Gastroesophageal sphincter (tissue), 4 donors: Measurements from ENCODE around the gene EGFLAM. TPM values are rescaled to one million over a fixed set of nuclear protein-coding genes. Genes with fewer than 3 reads are reported as not detected.

Experiments used
- ATAC-seq: fragments of 150-250 bp; one replicate; pipeline ENCODE4 v1.9.1; 2016; ENCODE audit warnings: mild to moderate bottlenecking, moderate library complexity
- H3K27ac ChIP-seq, 4 donors: fragments of 200-600 bp; sonication (generic) in 3 of 4; 1 replicate in 3 of 4; 2 replicates in 1 of 4; pipeline ENCODE4 v1.5.1; 2016 to 2019
- H3K27me3 ChIP-seq: fragments of 200-600 bp; sonication (generic); one replicate; pipeline ENCODE4 v1.5.1; 2019
- H3K36me3 ChIP-seq, 2 donors: fragments of 200-600 bp; sonication (generic); one replicate each; pipeline ENCODE4 v1.5.1; 2019; ENCODE audit warnings: control low read depth in 1 of 2
- H3K4me1 ChIP-seq, 3 donors: fragments of 200-600 bp; sonication (generic); 1 replicate in 2 of 3; 2 replicates in 1 of 3; pipeline ENCODE4 v1.5.1; 2016 to 2019; ENCODE audit warnings: control low read depth in 2 of 3
- H3K4me3 ChIP-seq, 2 donors: fragments of 200-600 bp; sonication (generic); one replicate each; pipeline ENCODE4 v1.5.1; 2019; ENCODE audit warnings: mild to moderate bottlenecking in 1 of 2, moderate library complexity in 1 of 2
- H3K9me3 ChIP-seq, 3 donors: fragments of 200-600 bp; sonication (generic); one replicate each; pipeline ENCODE4 v1.5.1; 2017 to 2019; ENCODE audit warnings: control low read depth in 2 of 3
- CTCF ChIP-seq, 4 experiments: fragments of 200-600 bp in 2 of 4; fragments of 450-650 bp in 2 of 4; sonication (generic) in 1 of 4; IDR thresholded peaks; one replicate each; pipeline ENCODE4 v1.5.1; 2017 to 2019; ENCODE audit warnings: antibody characterized with exemption in 4 of 4, mild to moderate bottlenecking in 2 of 4, moderate library complexity in 2 of 4
- EP300 ChIP-seq: sonication (generic); formaldehyde crosslinking; IDR thresholded peaks from one replicate; pipeline ENCODE4 v1.6.1; 2017; ENCODE audit warnings: antibody characterized with exemption, mild to moderate bottlenecking
- POLR2A ChIP-seq, 2 donors: fragments of 450-650 bp; IDR thresholded peaks; one replicate each; pipeline ENCODE4 v1.6.1; 2017; ENCODE audit warnings: antibody characterized with exemption in 2 of 2, mild to moderate bottlenecking in 2 of 2, moderate library complexity in 1 of 2
- POLR2AphosphoS5 ChIP-seq: sonication (generic); formaldehyde crosslinking; IDR thresholded peaks from one replicate; pipeline ENCODE4 v1.6.1; 2017; ENCODE audit warnings: antibody characterized with exemption
- WGBS, 2 donors: methylation state at CpG; one replicate each; pipeline ENCODE4 v1.1.5; 2018; ENCODE audit warnings: low coverage in 1 of 2; 5-methylcytosine and 5-hydroxymethylcytosine counted together
- small RNA-seq, 4 donors: library from RNA; depleted of rRNA; stranded (forward); fragments of <200 nt; gene quantifications; one replicate each; pipeline ENCODE3, GENCODE V24; 2016
- total RNA-seq, 4 donors: library from RNA; depleted of rRNA; stranded (reverse); fragments of >200 nt; gene quantifications; one replicate each; pipeline ENCODE4 v1.1.0, GENCODE V29; 2016

EGFLAM gene
- total RNA-seq, 4 donors from 2014 or later: 4.8 to 8.3 (median 7.7) TPM

GRCh38 chr5:38500573-38501260 lies 242.4 kb downstream of the EGFLAM start:
- Histone ChIP-seq H3K36me3 (peaks cover 0 to 81% of the 10 kb centered on the region in 2 donors), H3K27ac (no peak overlapping the region), H3K4me1 (no peaks in the 10 kb centered on the region), H3K9me3 (no peaks in the 10 kb centered on the region), H3K27me3 (no peaks in the 10 kb centered on the region), H3K4me3 (no peak overlapping the region)
- WGBS, 2 donors: 90 to 96% methylated on average over 1 to 4 of the region's 4 CpGs
- TF ChIP-seq POLR2AphosphoS5 (no peak), CTCF (IDR thresholded peaks at IDR 0.05) (no peak), POLR2A (IDR thresholded peaks at IDR 0.05) (no peak), EP300 (no peak)
- no peak for ATAC-seq

GRCh38 chr5:38506302-38506701 lies 247.9 kb downstream of the EGFLAM start:
- H3K27ac ChIP-seq: no peak overlapping the region
- TF ChIP-seq POLR2AphosphoS5 (no peak), CTCF (IDR thresholded peaks at IDR 0.05) (no peak), EP300 (no peak), POLR2A (IDR thresholded peaks at IDR 0.05) (no peak)
- no peak for ATAC-seq
- H3K36me3 ChIP-seq: peaks cover 0 to 69% of the 10 kb centered on the region in 2 donors
- H3K4me1 ChIP-seq: no peaks in the 10 kb centered on the region
- no peak overlapping the region for H3K4me3 ChIP-seq
- no peaks in the 10 kb centered on the region for H3K9me3 ChIP-seq
- WGBS, 2 donors: 85 to 90% methylated on average over 3 of the region's 3 CpGs
- no peaks in the 10 kb centered on the region for H3K27me3 ChIP-seq

- ATAC-seq: no peak
- WGBS, 2 donors: 49 to 65% methylated on average over 4 to 5 of the region's 5 CpGs
- H3K4me3 ChIP-seq: no peak overlapping the region
- H3K4me1 ChIP-seq: no peaks in the 10 kb centered on the region
- H3K27me3 ChIP-seq: no peaks in the 10 kb centered on the region
- TF ChIP-seq CTCF (IDR thresholded peaks at IDR 0.05) (no peak), POLR2AphosphoS5 (no peak), EP300 (no peak), POLR2A (IDR thresholded peaks at IDR 0.05) (no peak)
- peaks cover 0 to 57% of the 10 kb centered on the region in 2 donors for H3K36me3 ChIP-seq
- H3K9me3 ChIP-seq: no peaks in the 10 kb centered on the region
- no peak overlapping the region for H3K27ac ChIP-seq
Observed at GRCh38 chr5:38509185-38509584, 250.8 kb downstream of the EGFLAM start.

Small RNA genes within 50 kb of the gene (small RNA-seq; reads per million reads assigned to genes)
- gene AC091839.1: 0 reads per million in 4 donors
